Hematopoietic multipotent progenitor cell treated with erythropoietin and hydrocortisone succinate and interleukin-3 and kit ligand, for 17 days (in vitro differentiated cells): ENCODE results near the gene RSPO4.
"Not testable (repeated sequence)": the region's sequence is repeated elsewhere in the genome, so short reads cannot be mapped to it uniquely, and the experiment has no call there.

ENCODE experiments used
- DNase-seq: peaks from one replicate; pipeline ENCODE4 v3.0.0-alpha.2; 2015; ENCODE audit warnings: low spot score

Gene RSPO4

GRCh38 chr20:1003920-1004697 lies 2.0 kb upstream of the RSPO4 start:
- DNase-seq, result no peak

GRCh38 chr20:1002682-1003561 lies 811 bp upstream of the RSPO4 start:
- DNase-seq, result no peak

GRCh38 chr20:1001116-1001515 lies 995 bp downstream of the RSPO4 start:
- DNase-seq, result no peak

- no peak for DNase-seq
These were observed 3.8 kb downstream of the RSPO4 start for GRCh38 chr20:998231-998830.

- DNase-seq, result no peak
These were observed 4.6 kb downstream of the RSPO4 start for GRCh38 chr20:997486-997885.

GRCh38 chr20:997016-997415 lies 5.1 kb downstream of the RSPO4 start:
- DNase-seq, result no peak

GRCh38 chr20:995170-995569 lies 6.9 kb downstream of the RSPO4 start:
- DNase-seq, result no peak

GRCh38 chr20:992801-993535 lies 9.1 kb downstream of the RSPO4 start:
- no peak for DNase-seq

GRCh38 chr20:991850-992249 lies 10.3 kb downstream of the RSPO4 start:
- DNase-seq, result no peak

- no peak for DNase-seq
These were observed 11.7 kb downstream of the RSPO4 start for GRCh38 chr20:990293-990959.

GRCh38 chr20:988272-988671 lies 13.8 kb downstream of the RSPO4 start:
- no peak for DNase-seq

- DNase-seq, result no peak
These were observed 14.4 kb downstream of the RSPO4 start for GRCh38 chr20:987677-988076.

GRCh38 chr20:986733-987355 lies 15.3 kb downstream of the RSPO4 start:
- DNase-seq, result no peak

- not testable (repeated sequence) for DNase-seq
These were observed 17.1 kb downstream of the RSPO4 start for GRCh38 chr20:984994-985393.

- DNase-seq, result no peak
These were observed 19.4 kb downstream of the RSPO4 start for GRCh38 chr20:982754-983153.

- DNase-seq, result no peak
These were observed 25.1 kb downstream of the RSPO4 start for GRCh38 chr20:977021-977420.

- no peak for DNase-seq
These were observed 26.1 kb downstream of the RSPO4 start for GRCh38 chr20:976033-976432.

GRCh38 chr20:973785-974194 lies 28.3 kb downstream of the RSPO4 start:
- DNase-seq, result peak; percentile 24

- DNase-seq, result no peak
These were observed 29.9 kb downstream of the RSPO4 start for GRCh38 chr20:972256-972655.

GRCh38 chr20:971346-971745 lies 30.8 kb downstream of the RSPO4 start:
- DNase-seq, result no peak

- no peak for DNase-seq
These were observed 32.2 kb downstream of the RSPO4 start for GRCh38 chr20:969868-970267.
